Progenitor cell of endocrine pancreas (in vitro differentiated cells): Measurements from ENCODE around the gene ASTE1. TPM values are rescaled to one million over a fixed set of nuclear protein-coding genes. Genes with fewer than 3 reads are reported as not detected.

Experiments used
- DNase-seq: peaks from one replicate; pipeline ENCODE4 v3.0.0; 2021; ENCODE audit warnings: low spot score; ENCODE audit not compliant: unreplicated experiment
- H3K27ac Mint-ChIP-seq: 2 replicates; pipeline ENCODE4 v1.8.0; 2021; ENCODE audit warnings: mild to moderate bottlenecking, moderate library complexity, mixed read lengths
- H3K27me3 Mint-ChIP-seq: 2 replicates; pipeline ENCODE4 v1.8.0; 2021; ENCODE audit warnings: mixed read lengths
- H3K36me3 Mint-ChIP-seq: 2 replicates; pipeline ENCODE4 v1.8.0; 2022; ENCODE audit warnings: mixed read lengths; ENCODE audit not compliant: insufficient read depth
- H3K4me1 Mint-ChIP-seq: 2 replicates; pipeline ENCODE4 v1.8.0; 2021; ENCODE audit warnings: low read depth, mixed read lengths
- H3K4me3 Mint-ChIP-seq: 2 replicates; pipeline ENCODE4 v1.8.0; 2021; ENCODE audit warnings: low read depth, mild to moderate bottlenecking, moderate library complexity, mixed read lengths
- H3K9me3 Mint-ChIP-seq: 2 replicates; pipeline ENCODE4 v1.8.0; 2021; ENCODE audit warnings: low read depth, mixed read lengths
- CTCF ChIP-seq: fragments of 200-600 bp; sonication (generic); IDR thresholded peaks from one replicate; pipeline ENCODE4 v1.5.0; 2021; ENCODE audit warnings: antibody characterized with exemption, mild to moderate bottlenecking; ENCODE audit not compliant: unreplicated experiment
- total RNA-seq: library from RNA; stranded (reverse); gene quantifications from 2 replicates; pipeline ENCODE4 v1.2.1, GENCODE V29; 2021

ASTE1 gene
- total RNA-seq, 1 donor from 2014 or later = 8.6 TPM

- no peaks in the 10 kb centered on the region for H3K27me3 Mint-ChIP-seq
- peaks cover 5% of the 10 kb centered on the region for H3K4me1 Mint-ChIP-seq
- no peak for DNase-seq
- no peak overlapping the region for H3K27ac Mint-ChIP-seq
- H3K4me3 Mint-ChIP-seq = no peak overlapping the region
- no peaks in the 10 kb centered on the region for H3K9me3 Mint-ChIP-seq
- peaks cover 18% of the 10 kb centered on the region for H3K36me3 Mint-ChIP-seq
- TF ChIP-seq CTCF = no peak
Measured at GRCh38 chr3:130971208-130971607, 55.4 kb downstream of the ASTE1 start.

- Mint-ChIP-seq H3K27ac (peak overlapping the region; percentile 4), H3K36me3 (peaks cover 25% of the 10 kb centered on the region), H3K9me3 (no peaks in the 10 kb centered on the region), H3K4me1 (peaks cover 5% of the 10 kb centered on the region), H3K27me3 (no peaks in the 10 kb centered on the region), H3K4me3 (no peak overlapping the region)
- DNase-seq = no peak
- no peak for TF ChIP-seq CTCF
Measured at GRCh38 chr3:130969621-130970020, 57.0 kb downstream of the ASTE1 start.

GRCh38 chr3:130968221-130968620 lies 58.4 kb downstream of the ASTE1 start:
- DNase-seq = no peak
- H3K4me1 Mint-ChIP-seq = peaks cover 5% of the 10 kb centered on the region
- H3K27ac Mint-ChIP-seq = peak overlapping the region; percentile 82
- no peaks in the 10 kb centered on the region for H3K9me3 Mint-ChIP-seq
- H3K4me3 Mint-ChIP-seq = no peak overlapping the region
- H3K36me3 Mint-ChIP-seq = peaks cover 28% of the 10 kb centered on the region
- no peaks in the 10 kb centered on the region for H3K27me3 Mint-ChIP-seq
- no peak for TF ChIP-seq CTCF

- Mint-ChIP-seq H3K27me3 (no peaks in the 10 kb centered on the region), H3K9me3 (no peaks in the 10 kb centered on the region), H3K4me1 (peaks cover 5% of the 10 kb centered on the region), H3K27ac (no peak overlapping the region), H3K4me3 (no peak overlapping the region), H3K36me3 (peaks cover 28% of the 10 kb centered on the region)
- no peak for TF ChIP-seq CTCF
- DNase-seq = no peak
Measured at GRCh38 chr3:130967281-130967680, 59.3 kb downstream of the ASTE1 start.

GRCh38 chr3:130963878-130964277 lies 62.7 kb downstream of the ASTE1 start:
- Mint-ChIP-seq H3K4me1 (peaks cover 8% of the 10 kb centered on the region), H3K27ac (no peak overlapping the region), H3K9me3 (no peaks in the 10 kb centered on the region), H3K4me3 (no peak overlapping the region), H3K36me3 (peaks cover 32% of the 10 kb centered on the region), H3K27me3 (no peaks in the 10 kb centered on the region)
- no peak for DNase-seq
- no peak for TF ChIP-seq CTCF

Other genes starting within 250 kb of the ASTE1 start
- 82.7 and 83.5 TPM in 2 replicates for gene ATP2C1, start 132.7 kb downstream of the ASTE1 start, total RNA-seq
- 16.8 and 18.7 TPM in 2 replicates for gene NEK11, start 52 bp upstream of the ASTE1 start, total RNA-seq